ENCODE data around the gene SPINK5.

Gene SPINK5

DNA sequence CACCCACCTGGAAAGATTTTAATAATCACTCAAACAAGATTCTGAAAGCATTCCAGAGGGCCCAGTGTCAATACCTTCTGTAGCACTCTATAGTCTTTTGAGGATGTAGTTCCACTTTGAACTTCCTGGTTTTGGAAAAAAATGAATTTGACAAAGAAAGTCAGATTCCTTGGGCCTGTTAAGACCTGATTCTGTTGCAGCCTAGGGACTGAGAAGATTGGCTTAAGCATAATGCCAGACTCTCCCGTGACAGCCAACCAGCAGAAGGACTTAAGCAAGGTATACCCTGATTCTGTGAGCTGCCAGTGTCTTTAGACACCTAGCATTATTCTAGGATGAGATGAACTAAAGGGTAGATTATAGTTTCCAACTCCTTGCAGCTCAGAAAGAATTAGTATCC is 6.8 kb downstream of the SPINK5 start:
- Histone ChIP-seq H3K9me3 (ENCODE audit: insufficient read depth, low read depth, low read length) (no peaks in the 10 kb centered on the region), H3K4me3 (ENCODE audit: low read length) (no peak overlapping the region), H3K27me3 (ENCODE audit: insufficient read depth, low read length) (no peaks in the 10 kb centered on the region), H3K9ac (ENCODE audit: low read depth, low read length) (no peak overlapping the region), H3K27ac (ENCODE audit: low read depth, low read length) (no peak overlapping the region), H3K4me1 (ENCODE audit: insufficient read depth, low read length) (peaks cover 8% of the 10 kb centered on the region), H3K36me3 (ENCODE audit: insufficient read depth, low read length) (peaks cover 8% of the 10 kb centered on the region; the same call in 1 of the 2 replicates)
- WGBS, result 93% methylated on average over 1 of the region's 1 CpG

DNA sequence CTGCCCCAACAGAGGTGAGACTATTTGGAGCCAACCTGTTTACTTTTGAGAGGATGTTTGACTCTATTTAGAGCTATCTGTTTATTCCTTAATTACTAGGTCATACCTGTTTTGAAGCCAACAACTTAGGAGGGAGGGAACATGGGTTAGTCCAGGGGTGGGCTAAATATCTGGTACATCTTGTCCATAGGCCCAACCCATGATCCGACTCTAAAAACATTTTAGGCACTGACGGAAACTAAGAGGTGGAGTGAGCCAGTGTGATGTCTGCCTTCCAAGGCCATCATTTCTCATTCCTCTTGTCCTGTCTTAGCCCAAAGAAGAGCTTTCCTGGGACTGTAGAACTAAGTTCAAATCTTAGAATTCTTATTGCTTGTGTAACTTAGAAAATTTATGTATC is 8.4 kb downstream of the SPINK5 start:
- Histone ChIP-seq H3K27me3 (ENCODE audit: insufficient read depth, low read length) (no peaks in the 10 kb centered on the region), H3K4me1 (ENCODE audit: insufficient read depth, low read length) (peaks cover 8% of the 10 kb centered on the region), H3K27ac (ENCODE audit: low read depth, low read length) (no peak overlapping the region), H3K9ac (ENCODE audit: low read depth, low read length) (no peak overlapping the region), H3K4me3 (ENCODE audit: low read length) (no peak overlapping the region), H3K36me3 (ENCODE audit: insufficient read depth, low read length) (peaks cover 7% of the 10 kb centered on the region; the same call in 1 of the 2 replicates), H3K9me3 (ENCODE audit: insufficient read depth, low read depth, low read length) (no peaks in the 10 kb centered on the region)
- WGBS, result 94% methylated on average over 2 of the region's 2 CpGs

DNA sequence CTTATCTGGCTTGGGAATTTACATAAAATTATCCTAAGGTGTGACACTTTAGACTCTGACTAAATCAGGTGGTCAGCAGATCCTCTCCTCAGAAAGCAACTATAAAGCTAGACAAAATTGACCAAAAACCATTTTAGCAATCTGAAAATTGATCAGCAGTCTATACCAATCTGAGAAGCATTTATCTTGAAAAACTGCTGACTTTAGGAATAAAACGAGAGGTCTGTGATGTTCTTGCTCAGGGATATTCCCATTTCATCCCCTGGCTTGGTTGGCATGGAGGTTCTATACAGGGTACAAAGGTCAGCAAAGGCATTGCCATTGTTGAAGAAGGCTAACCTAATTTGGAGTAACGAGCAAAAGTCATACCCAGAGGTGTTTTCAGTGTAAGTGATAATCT is 11.7 kb downstream of the SPINK5 start:
- no peak overlapping the region for H3K27ac ChIP-seq (ENCODE audit: low read depth, low read length)
- H3K9ac ChIP-seq (ENCODE audit: low read depth, low read length), result no peak overlapping the region
- H3K27me3 ChIP-seq (ENCODE audit: insufficient read depth, low read length), result no peaks in the 10 kb centered on the region
- 91% methylated on average over 2 of the region's 2 CpGs for WGBS
- peaks cover 7% of the 10 kb centered on the region; the same call in 1 of the 2 replicates for H3K36me3 ChIP-seq (ENCODE audit: insufficient read depth, low read length)
- no peak overlapping the region for H3K4me3 ChIP-seq (ENCODE audit: low read length)
- H3K4me1 ChIP-seq (ENCODE audit: insufficient read depth, low read length), result peaks cover 5% of the 10 kb centered on the region
- H3K9me3 ChIP-seq (ENCODE audit: insufficient read depth, low read depth, low read length), result no peaks in the 10 kb centered on the region

DNA sequence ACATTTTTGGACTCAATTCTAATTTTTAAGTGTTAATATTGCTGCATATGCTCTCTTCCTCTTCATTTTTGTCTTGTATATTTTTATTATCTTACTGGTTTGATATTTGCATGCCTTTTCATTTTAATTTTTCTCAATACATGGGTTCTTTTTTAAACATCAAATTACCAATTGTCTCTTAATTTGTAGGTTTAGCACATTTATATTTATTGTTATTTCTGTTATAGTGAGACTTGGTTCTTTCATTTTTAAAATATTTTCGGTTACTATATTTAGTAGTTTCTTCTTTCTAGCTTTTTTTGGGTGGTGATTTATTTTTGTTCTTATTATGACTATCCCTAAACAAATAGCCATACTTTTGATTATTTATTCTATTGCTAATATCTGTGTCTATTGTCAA is 19.4 kb downstream of the SPINK5 start:
- WGBS, result no CpG with 5 or more reads among the region's 1 CpG
- Histone ChIP-seq H3K4me1 (ENCODE audit: insufficient read depth, low read length) (no peaks in the 10 kb centered on the region), H3K9me3 (ENCODE audit: insufficient read depth, low read depth, low read length) (no peaks in the 10 kb centered on the region)

DNA sequence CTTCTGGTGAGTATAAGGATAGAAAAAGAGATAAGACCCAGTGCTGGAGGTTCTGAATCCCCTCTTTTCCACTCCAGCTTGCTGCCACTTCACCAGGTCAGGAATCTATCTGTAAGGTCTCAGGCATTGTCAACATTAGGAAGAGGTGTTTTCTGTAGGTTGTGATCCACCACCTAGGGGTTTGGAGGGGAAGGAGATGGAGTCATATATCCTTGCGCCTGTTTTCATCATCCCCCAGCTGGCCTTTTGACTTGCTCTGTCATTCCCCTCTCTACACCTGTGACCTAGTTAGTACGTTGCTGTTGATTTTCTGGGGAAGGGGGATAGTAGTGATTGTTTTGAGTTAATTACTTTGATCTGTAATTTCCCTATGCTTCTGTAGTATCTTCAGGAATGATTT is 20.5 kb downstream of the SPINK5 start:
- Histone ChIP-seq H3K27ac (ENCODE audit: low read depth, low read length) (no peak overlapping the region), H3K36me3 (ENCODE audit: insufficient read depth, low read length) (peaks cover 3% of the 10 kb centered on the region; the same call in 1 of the 2 replicates), H3K9me3 (ENCODE audit: insufficient read depth, low read depth, low read length) (no peaks in the 10 kb centered on the region), H3K9ac (ENCODE audit: low read depth, low read length) (no peak overlapping the region), H3K27me3 (ENCODE audit: insufficient read depth, low read length) (no peaks in the 10 kb centered on the region), H3K4me3 (ENCODE audit: low read length) (no peak overlapping the region), H3K4me1 (ENCODE audit: insufficient read depth, low read length) (no peaks in the 10 kb centered on the region)
- 67% methylated on average over 1 of the region's 2 CpGs for WGBS

More for the DNA sequence above, 19.4 kb downstream of the SPINK5 start:
- Histone ChIP-seq H3K9ac (ENCODE audit: low read depth, low read length) (no peak overlapping the region), H3K36me3 (ENCODE audit: insufficient read depth, low read length) (peaks cover 3% of the 10 kb centered on the region; the same call in 1 of the 2 replicates), H3K27ac (ENCODE audit: low read depth, low read length) (no peak overlapping the region), H3K4me3 (ENCODE audit: low read length) (no peak overlapping the region), H3K27me3 (ENCODE audit: insufficient read depth, low read length) (no peaks in the 10 kb centered on the region)

DNA sequence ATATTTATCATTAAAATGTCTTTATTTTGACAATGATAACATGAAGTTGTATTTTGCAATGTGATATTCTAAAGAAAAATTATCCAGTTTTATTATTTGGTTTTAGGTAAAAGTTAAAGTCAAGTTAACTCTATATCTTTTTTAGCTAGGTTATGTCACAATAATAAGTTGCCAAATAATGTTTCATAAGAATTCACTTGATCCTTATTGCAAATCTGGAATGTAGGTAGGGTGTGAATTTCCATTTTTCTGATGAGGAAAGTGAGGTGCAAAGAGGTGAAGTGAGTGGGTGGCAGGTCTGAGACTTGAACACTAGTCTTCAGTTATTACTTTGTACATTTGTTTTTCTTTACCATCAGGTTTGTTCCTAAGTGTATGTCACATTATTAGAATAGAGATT is 21.5 kb downstream of the SPINK5 start:
- Histone ChIP-seq H3K4me3 (ENCODE audit: low read length) (no peak overlapping the region), H3K27me3 (ENCODE audit: insufficient read depth, low read length) (no peaks in the 10 kb centered on the region), H3K36me3 (ENCODE audit: insufficient read depth, low read length) (peaks cover 6% of the 10 kb centered on the region; the same call in 1 of the 2 replicates), H3K27ac (ENCODE audit: low read depth, low read length) (no peak overlapping the region), H3K4me1 (ENCODE audit: insufficient read depth, low read length) (peaks cover under 1% of the 10 kb centered on the region; the same call in 1 of the 2 replicates), H3K9ac (ENCODE audit: low read depth, low read length) (no peak overlapping the region), H3K9me3 (ENCODE audit: insufficient read depth, low read depth, low read length) (no peaks in the 10 kb centered on the region)

DNA sequence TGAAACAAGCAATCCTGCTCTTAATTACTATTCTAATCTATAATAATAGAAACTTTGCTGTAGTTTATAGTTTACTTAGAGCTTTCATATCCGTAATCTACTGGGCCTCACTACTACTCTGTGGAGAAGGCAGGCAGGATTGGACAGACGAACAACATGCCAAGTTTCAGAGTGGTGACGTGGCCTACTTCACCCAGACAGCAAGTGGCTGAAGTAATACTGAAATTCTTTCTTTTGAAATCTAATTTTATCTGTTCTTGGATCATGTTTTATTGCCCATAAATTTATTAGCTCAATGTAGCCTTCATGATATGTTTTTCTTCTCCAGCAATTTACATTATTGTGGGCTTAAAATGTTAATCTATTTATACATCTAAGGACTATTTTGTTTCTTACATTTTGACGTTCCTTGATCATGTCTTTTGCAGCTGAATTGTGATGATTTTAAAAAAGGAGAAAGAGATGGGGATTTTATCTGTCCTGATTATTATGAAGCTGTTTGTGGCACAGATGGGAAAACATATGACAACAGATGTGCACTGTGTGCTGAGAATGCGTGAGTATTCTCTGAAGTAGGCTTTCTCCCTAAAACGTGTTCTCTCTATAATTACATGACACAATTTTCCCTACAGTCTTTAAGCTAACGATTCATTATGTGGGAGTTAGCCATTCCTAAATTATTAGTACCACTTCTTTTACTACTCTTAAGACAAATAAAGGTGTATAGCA is 22.4 kb downstream of the SPINK5 start:
- Histone ChIP-seq H3K9ac (ENCODE audit: low read depth, low read length) (no peak overlapping the region), H3K4me1 (ENCODE audit: insufficient read depth, low read length) (peaks cover 8% of the 10 kb centered on the region; the same call in 1 of the 2 replicates), H3K9me3 (ENCODE audit: insufficient read depth, low read depth, low read length) (no peaks in the 10 kb centered on the region), H3K36me3 (ENCODE audit: insufficient read depth, low read length) (peaks cover 9% of the 10 kb centered on the region; the same call in 1 of the 2 replicates), H3K4me3 (ENCODE audit: low read length) (no peak overlapping the region), H3K27me3 (ENCODE audit: insufficient read depth, low read length) (no peaks in the 10 kb centered on the region), H3K27ac (ENCODE audit: low read depth, low read length) (no peak overlapping the region)
- WGBS, result 91% methylated on average over 6 of the region's 7 CpGs

DNA sequence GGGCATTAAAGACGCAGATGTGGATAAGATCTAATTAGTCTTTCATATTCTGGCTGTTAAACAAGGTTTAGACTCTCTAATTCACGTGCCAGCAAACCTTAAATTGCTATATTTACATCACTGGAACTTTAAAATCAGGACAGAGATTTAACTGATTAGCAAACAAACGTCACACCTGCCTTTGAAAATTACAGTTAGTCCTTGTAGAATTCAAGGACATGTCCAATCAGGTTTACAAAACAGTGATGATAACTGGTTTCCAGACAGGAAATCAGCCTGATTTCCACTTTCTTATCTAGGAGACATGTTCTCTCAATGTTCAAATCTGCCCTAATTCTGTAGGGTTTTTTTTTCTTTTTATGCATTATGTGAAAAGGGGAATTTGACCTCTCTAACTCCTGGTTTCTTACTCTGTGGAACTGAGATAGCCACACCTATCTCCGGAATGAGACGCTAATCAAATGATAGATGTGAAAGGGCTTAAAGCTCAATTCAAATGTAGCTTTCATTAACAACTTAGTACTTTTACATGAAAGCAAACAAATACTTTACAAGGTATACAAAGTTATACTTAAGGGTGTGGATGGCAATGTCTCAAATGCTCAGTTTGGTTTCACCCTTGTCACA is 26.5 kb downstream of the SPINK5 start:
- no peak overlapping the region for H3K27ac ChIP-seq (ENCODE audit: low read depth, low read length)
- H3K4me1 ChIP-seq (ENCODE audit: insufficient read depth, low read length), result peaks cover 8% of the 10 kb centered on the region; the same call in 1 of the 2 replicates
- no peaks in the 10 kb centered on the region for H3K9me3 ChIP-seq (ENCODE audit: insufficient read depth, low read depth, low read length)
- H3K4me3 ChIP-seq (ENCODE audit: low read length), result no peak overlapping the region
- H3K36me3 ChIP-seq (ENCODE audit: insufficient read depth, low read length), result peaks cover 29% of the 10 kb centered on the region; the same call in 1 of the 2 replicates
- 71% methylated on average over 3 of the region's 5 CpGs for WGBS
- H3K9ac ChIP-seq (ENCODE audit: low read depth, low read length), result no peak overlapping the region
- no peaks in the 10 kb centered on the region for H3K27me3 ChIP-seq (ENCODE audit: insufficient read depth, low read length)

DNA sequence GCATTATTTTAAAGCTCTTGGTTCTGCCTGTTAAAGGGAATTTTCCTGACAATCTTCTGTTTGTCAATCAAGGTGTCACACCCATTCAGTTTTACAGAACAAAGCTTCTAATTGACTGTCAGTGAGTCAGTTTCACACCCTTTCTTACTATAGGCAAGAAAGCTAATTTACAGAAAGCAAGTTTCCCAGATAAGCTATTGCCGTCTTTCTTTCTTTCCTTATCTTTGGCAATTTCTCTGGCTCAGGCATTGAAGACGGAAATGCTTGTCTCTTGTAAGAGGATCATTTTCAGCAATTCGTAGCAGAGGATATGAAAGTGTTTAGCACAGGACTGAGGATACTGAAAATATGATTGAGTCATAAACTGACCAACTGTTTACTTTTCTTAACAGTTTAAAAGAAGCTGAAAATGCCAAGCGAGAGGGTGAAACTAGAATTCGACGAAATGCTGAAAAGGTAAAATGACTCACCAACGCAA is 27.0 kb downstream of the SPINK5 start:
- WGBS, result 70% methylated on average over 7 of the region's 7 CpGs
- Histone ChIP-seq H3K9me3 (ENCODE audit: insufficient read depth, low read depth, low read length) (no peaks in the 10 kb centered on the region), H3K9ac (ENCODE audit: low read depth, low read length) (no peak overlapping the region), H3K27ac (ENCODE audit: low read depth, low read length) (no peak overlapping the region), H3K27me3 (ENCODE audit: insufficient read depth, low read length) (no peaks in the 10 kb centered on the region), H3K36me3 (ENCODE audit: insufficient read depth, low read length) (peaks cover 33% of the 10 kb centered on the region; the same call in 1 of the 2 replicates), H3K4me3 (ENCODE audit: low read length) (no peak overlapping the region), H3K4me1 (ENCODE audit: insufficient read depth, low read length) (peaks cover 8% of the 10 kb centered on the region; the same call in 1 of the 2 replicates)

DNA sequence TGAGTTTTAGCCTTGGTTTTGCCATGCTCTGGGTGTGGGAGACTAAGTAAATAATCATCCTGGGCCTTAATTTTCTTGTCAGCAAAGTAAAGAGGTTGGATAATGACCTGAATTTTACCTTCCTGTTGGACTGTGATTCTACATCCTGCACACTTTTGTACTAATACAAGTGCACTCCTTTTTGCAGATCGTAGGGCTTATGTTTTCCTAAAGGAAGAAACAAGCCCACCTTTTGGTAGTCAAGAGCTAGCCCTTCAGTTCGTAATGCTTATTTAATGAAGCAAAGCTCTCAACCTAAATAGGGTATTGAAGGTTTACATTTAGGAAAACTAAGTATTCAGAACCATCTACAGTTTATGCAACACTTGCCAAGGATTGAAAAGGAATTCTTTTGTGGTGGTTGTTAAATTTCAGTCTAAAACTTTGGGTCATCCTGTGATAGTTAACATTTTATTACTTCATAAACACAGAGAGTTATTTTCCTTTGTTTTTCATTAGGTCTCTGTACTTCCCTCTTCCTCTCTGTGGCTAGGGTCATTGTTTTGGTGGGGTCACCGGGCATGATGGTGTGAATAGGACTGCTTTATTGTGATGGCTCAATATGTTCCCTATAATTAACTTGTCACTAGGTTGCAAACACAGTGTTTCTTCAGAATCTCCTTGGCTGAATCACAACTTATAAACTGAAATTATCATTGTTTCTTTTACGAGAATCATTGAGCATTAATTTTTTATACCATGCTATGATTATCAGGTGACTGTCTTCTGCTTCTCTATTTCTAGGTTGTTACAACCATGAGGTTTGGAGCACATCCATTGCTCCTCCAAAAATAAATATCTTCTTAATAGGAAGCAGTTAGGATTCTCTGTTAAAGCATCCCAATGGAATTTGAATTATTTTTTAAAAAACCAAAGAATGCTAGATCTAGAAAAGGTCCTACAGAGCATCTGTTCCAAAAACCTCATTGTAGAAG is 28.5 kb downstream of the SPINK5 start:
- 94% methylated on average over 3 of the region's 4 CpGs for WGBS
- no peaks in the 10 kb centered on the region for H3K9me3 ChIP-seq (ENCODE audit: insufficient read depth, low read depth, low read length)
- no peak overlapping the region for H3K9ac ChIP-seq (ENCODE audit: low read depth, low read length)
- peaks cover 33% of the 10 kb centered on the region; the same call in 1 of the 2 replicates for H3K36me3 ChIP-seq (ENCODE audit: insufficient read depth, low read length)
- no peak overlapping the region for H3K4me3 ChIP-seq (ENCODE audit: low read length)
- H3K4me1 ChIP-seq (ENCODE audit: insufficient read depth, low read length), result peaks cover 8% of the 10 kb centered on the region; the same call in 1 of the 2 replicates
- no peak overlapping the region for H3K27ac ChIP-seq (ENCODE audit: low read depth, low read length)
- no peaks in the 10 kb centered on the region for H3K27me3 ChIP-seq (ENCODE audit: insufficient read depth, low read length)

Measured in HUES64 (cell line).